GM10266 (cell line): ENCODE data around the gene PARD3.

Experiments used
- DNase-seq: peaks from one replicate; pipeline ENCODE4 v3.0.0; 2012; ENCODE audit errors: extremely low spot score
- CTCF ChIP-seq: IDR thresholded peaks from 2 replicates; pipeline ENCODE4 v1.5.1; 2012; ENCODE audit warnings: mild to moderate bottlenecking, low read depth; ENCODE audit not compliant: control insufficient read depth, insufficient read depth; ENCODE audit errors: missing control alignments

PARD3 gene

GRCh38 chr10:34262985-34263384 is 552.1 kb downstream of the PARD3 start:
- DNase-seq, result no peak
- no peak for TF ChIP-seq CTCF

- no peak for TF ChIP-seq CTCF
These were observed 554.2 kb downstream of the PARD3 start for GRCh38 chr10:34260904-34261303.

GRCh38 chr10:34256216-34256615 is 558.9 kb downstream of the PARD3 start:
- DNase-seq, result no peak
- TF ChIP-seq CTCF, result no peak

More at GRCh38 chr10:34260904-34261303, 554.2 kb downstream of the PARD3 start:
- DNase-seq, result no peak

- DNase-seq, result no peak
- TF ChIP-seq CTCF, result no peak
These were observed 560.1 kb downstream of the PARD3 start for GRCh38 chr10:34255035-34255434.

- peak; percentile 10 for DNase-seq
- no peak for TF ChIP-seq CTCF
These were observed 560.5 kb downstream of the PARD3 start for GRCh38 chr10:34254596-34254995.

- DNase-seq, result no peak
- TF ChIP-seq CTCF, result no peak
These were observed 563.0 kb downstream of the PARD3 start for GRCh38 chr10:34252111-34252510.

- DNase-seq, result no peak
- TF ChIP-seq CTCF, result no peak
These were observed 563.9 kb downstream of the PARD3 start for GRCh38 chr10:34251177-34251576.
